AG09319 (cell line): ENCODE data around the gene CCDC91.

Source experiments
- DNase-seq: peaks from one replicate; pipeline ENCODE4 v3.0.0-alpha.2; 2010; ENCODE audit warnings: low read depth; ENCODE audit errors: extremely low read depth
- CTCF ChIP-seq: IDR thresholded peaks from 2 replicates; pipeline ENCODE4 v1.5.1; 2011; ENCODE audit warnings: low read depth, mild to moderate bottlenecking, inconsistent platforms, low read length, moderate library complexity

The CCDC91 gene

GRCh38 chr12:28506271-28506670 lies 316.0 kb downstream of the CCDC91 start:
- no peak for DNase-seq
- TF ChIP-seq CTCF, result no peak

GRCh38 chr12:28507033-28507432 lies 316.8 kb downstream of the CCDC91 start:
- no peak for DNase-seq
- TF ChIP-seq CTCF, result no peak

- no peak for TF ChIP-seq CTCF
Observed at GRCh38 chr12:28507867-28508266, 317.6 kb downstream of the CCDC91 start.

GRCh38 chr12:28512406-28512805 lies 322.1 kb downstream of the CCDC91 start:
- DNase-seq, result no peak
- no peak for TF ChIP-seq CTCF

More at GRCh38 chr12:28507867-28508266, 317.6 kb downstream of the CCDC91 start:
- no peak for DNase-seq

GRCh38 chr12:28512876-28513275 lies 322.6 kb downstream of the CCDC91 start:
- DNase-seq, result no peak
- no peak for TF ChIP-seq CTCF

- no peak for DNase-seq
- no peak for TF ChIP-seq CTCF
Observed at GRCh38 chr12:28513983-28514382, 323.7 kb downstream of the CCDC91 start.

GRCh38 chr12:28517101-28517500 lies 326.8 kb downstream of the CCDC91 start:
- no peak for DNase-seq
- no peak for TF ChIP-seq CTCF
